GM18517 (cell line): ENCODE results near the gene CGNL1.

ENCODE experiments used
- ATAC-seq: cut with Tn5 transposase; IDR thresholded peaks from one replicate; pipeline ENCODE4 v1.9.1; 2021; ENCODE audit warnings: mild to moderate bottlenecking, moderate library complexity; ENCODE audit not compliant: unreplicated experiment

Gene CGNL1

DNA sequence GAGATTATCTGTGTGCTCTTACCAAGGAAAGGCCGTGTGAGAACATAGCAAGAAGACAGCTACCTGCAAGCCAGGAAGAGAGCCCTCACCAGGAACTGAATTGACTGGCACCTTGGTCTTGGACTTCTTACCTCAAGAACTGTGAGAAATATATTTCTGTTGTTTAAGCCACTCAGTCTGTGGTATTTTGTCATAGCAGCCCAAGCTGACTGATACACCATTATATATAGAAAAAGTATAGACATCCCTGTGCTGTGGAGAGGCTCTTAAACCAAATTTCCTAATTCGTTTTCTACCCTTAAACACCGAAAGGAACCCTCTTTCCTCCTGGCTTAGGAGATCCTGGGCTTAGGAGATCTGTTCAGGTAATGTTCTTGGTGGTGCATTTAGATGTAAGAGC lies 44.8 kb downstream of the CGNL1 start:
- no peak for ATAC-seq

DNA sequence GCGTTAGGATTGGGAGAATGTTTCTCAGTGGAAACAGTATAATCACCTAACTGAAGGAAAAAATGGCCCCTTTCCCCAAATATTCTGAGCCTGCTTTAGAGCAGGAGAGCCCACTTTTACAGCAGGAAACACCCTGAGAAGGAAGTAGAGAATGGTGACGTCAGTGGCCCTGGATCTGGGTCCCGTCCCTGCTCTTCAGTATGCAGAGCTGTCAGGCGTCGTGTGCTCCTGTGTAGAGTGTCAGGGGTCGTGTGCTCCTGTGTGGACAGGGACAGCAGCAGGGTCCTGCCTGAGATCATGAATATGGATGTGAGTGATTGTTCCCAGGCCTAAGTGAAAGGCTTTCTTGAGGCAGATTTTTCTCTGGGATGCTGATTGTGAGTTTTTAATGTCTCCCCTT lies 45.2 kb downstream of the CGNL1 start:
- no peak for ATAC-seq

DNA sequence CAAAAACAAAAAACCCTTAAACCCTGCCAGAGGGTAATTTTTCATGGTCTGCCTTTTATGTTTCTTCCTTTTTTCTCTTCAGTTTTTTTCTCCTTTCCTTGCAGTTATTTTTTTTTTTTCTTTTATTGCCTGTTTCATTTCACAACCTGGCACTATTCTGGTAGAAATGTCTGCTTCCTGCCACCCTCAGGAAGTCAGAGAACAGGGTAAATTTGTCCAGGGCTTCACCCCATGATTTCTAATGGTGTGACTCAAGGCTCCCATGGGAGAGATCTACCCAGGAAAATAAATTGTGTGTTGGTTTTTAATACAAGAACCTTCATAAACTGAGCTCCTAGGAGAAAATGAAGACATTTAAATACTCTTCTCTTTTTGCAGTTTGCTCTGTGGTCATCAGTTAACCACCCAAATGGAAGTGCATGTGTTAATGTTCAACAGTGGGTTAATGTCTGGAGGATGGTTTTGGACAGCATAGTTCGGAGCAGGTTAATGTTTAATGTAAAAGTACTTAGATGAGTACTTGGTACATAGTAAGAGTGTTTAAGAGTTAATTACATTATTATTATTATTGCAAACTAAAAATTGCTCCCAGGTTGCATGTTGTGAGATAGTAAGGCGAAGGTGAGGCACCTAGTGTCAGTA lies 45.9 kb downstream of the CGNL1 start:
- peak; percentile 89 for ATAC-seq

DNA sequence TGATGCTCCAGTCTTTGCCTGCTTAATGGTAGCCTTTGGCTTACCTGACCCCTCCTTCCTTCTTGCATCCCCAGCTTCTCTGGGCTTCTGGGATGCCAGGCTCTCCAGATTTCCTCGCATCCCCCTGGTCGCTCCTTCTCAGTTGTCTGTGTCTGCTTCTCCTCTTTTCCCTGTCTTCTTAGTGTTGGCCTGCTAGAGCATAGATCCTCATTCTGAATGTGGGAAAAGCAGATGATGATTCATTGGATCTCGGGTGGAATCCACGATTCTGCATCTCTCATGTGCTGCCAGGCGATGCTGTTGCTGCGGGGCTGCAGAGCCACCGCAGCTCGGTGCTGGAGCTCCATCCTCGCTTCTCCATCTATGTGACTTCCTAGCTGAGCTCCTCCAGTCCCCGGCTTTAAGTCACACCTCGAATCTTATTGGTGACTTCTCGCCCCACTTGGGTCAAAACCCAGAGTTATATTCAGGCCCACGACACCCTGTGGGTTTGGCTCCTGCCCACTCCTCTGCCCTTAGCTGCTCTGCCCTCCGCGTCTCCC lies 47.4 kb downstream of the CGNL1 start:
- ATAC-seq: no peak

DNA sequence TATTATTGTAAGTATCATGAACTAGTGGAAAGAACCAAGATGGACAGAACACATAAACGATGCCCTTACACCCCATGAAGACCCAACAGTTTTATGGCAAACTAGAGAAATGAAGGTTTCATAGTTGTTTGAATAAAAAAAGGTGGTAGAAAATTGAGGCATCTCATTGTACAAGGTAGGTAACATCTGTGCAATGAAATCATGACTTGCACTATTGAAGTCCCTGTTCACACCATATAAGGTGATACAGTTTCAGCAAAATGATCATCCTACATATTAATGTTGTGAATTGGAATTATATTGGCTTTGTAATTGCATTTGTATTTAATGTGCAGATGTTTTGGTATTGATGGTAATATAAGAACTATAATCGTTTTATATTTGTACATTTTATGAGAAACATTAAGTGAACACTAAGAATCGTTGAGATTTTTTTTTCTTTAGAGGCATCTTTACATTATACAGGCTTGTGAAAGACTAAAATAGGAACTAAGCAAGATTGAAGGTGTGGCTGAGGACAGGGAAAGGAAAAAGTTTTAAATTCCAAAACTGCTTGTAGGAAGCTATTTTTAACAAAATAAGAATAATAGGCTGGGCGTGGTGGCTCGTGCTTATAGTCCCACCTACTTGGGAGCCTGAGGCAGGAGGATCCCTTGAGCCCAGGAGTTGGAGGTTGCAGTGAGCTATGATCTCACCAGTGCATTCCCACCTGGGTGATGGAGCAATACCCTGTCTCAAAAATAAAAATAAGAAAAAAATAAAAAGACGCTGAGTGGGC lies 48.5 kb downstream of the CGNL1 start:
- ATAC-seq: no peak

DNA sequence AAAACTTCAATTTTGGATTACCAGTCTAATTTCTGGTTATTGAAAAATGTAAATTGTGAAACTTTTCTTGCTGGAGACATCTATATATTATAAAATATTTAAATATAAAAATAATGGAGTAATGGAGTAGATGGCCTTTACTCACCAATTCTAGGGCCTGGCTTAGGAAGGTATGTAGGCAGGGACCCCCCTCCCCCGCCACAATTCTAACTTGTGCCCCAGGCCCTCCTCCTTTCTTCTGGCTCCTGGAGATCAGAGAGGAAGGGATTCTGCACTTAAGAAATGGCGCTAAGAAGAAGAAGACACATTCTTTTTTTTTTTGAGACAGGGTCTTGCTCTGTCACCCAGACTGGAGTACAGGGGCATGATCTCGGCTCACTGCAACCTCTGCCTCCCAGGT lies 49.5 kb downstream of the CGNL1 start:
- ATAC-seq: no peak

DNA sequence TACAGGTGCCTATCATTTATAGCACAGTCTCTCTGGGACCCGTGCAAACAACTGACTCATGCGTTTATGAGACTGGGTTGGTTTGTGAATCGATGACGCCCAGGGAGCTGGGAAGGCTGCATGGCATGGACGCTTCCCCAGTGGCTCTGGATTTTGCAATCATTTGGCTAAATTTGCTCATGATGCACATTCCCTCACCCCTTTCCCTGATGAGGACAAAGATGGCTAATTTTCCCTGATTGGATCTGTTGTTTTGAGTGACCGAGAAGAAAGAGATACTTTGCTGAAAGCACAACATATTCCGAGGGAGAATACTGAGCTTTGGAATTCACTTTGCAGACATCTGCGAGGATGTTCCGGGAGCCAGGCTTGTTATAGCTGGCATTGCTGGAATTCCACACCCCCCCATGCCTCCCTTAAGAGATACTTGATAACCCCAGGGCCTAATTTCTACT lies 51.1 kb downstream of the CGNL1 start:
- ATAC-seq: no peak

DNA sequence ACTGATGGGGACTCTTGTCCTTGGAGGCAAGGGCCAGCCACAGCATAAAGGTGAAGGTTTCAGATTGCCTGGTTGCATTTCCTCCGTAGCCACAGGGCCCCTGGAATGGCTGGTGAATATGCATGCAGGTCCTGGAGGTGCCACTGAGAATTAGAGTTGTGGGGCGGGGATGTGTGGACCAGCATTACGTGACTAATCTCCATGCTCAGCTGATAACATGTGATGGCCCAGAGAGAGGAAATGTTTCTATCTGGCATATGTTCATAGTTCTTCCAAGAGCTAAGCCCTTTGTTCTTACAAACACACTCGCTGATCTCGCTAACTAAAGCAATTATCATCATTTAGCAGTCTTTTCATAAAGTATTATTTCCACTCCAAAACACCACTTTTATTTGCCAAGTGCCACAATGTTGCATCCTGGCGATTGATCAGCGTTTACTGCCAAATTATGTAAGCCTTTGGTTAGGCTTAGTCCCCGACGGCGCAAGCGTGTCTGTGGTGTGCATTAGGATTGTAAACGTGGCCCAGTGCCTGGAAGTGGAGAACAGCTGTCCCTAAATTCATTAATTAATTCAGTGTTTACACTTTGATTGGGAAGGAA lies 55.9 kb downstream of the CGNL1 start:
- ATAC-seq: no peak

DNA sequence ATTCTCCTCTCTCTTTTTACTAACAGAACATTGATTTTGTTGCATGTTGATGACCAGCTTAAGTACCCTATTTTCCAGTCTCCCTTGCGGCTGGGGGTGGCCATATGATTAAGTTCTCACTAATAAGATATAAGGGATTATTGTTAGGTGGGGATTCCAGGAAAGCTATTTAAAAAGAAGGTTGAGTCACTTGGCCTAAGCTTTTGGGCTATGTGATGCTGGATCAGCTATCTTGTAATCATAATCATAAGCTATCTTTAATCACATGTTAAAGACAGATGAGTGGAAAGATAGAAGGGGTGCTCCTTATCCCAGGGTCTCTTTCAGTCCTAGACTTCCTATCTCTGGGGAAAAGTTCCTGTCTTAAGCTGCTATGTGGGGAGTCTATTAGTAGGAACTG lies 59.9 kb downstream of the CGNL1 start:
- ATAC-seq: no peak

DNA sequence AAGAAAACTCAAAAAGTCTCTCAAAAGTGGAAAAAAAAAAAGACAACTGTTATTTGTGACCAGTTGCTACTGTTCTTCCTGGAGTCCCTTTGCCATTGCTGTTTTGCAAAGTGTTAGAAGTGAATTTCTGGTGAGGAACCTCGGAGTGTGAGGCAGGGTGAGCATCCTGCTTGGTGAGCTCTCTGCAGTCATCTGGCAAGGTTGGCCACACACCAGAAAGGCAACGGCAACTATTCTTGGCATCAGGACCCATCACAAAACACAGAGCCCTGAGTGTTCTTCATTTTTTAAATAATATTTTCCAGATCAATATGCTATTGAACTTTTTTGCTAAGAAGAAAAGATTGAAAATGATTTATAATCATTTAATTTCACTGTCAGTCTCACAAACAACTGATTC lies 60.7 kb downstream of the CGNL1 start:
- no peak for ATAC-seq

DNA sequence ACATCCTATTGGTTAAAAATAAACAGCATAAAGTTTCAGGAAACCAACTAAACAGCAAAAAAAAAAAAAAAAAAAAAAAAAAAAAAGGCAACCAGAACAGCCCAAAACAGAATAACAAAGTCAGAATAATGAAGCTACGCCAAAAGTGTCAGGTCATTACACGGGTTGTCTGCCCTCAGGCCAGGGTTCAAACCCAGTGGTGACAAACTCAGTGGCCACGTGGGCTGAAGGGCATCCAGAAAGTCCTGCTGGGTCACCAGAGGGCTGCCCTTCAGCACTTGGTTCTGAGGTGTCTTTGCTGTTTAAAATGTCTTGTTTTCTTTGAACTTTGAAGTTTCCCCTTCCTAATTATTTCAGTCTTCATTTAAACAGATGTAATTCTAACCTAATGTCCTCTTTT lies 61.3 kb downstream of the CGNL1 start:
- no peak for ATAC-seq

DNA sequence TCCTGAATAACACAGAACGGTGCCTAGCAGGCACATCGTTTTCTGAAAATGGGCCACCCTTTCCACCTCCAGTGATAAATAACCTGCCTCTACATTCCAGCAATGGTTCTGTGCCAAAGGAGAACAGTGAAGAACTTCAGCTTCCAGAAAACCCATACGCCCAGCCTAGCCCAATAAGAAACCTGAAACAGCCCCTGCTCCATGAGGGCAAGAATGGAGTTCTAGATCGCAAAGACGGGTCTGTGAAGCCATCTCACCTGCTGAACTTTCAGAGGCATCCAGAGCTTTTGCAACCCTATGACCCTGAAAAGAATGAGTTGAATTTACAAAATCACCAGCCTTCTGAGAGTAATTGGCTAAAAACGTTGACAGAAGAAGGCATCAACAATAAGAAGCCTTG lies 61.9 kb downstream of the CGNL1 start:
- no peak for ATAC-seq

DNA sequence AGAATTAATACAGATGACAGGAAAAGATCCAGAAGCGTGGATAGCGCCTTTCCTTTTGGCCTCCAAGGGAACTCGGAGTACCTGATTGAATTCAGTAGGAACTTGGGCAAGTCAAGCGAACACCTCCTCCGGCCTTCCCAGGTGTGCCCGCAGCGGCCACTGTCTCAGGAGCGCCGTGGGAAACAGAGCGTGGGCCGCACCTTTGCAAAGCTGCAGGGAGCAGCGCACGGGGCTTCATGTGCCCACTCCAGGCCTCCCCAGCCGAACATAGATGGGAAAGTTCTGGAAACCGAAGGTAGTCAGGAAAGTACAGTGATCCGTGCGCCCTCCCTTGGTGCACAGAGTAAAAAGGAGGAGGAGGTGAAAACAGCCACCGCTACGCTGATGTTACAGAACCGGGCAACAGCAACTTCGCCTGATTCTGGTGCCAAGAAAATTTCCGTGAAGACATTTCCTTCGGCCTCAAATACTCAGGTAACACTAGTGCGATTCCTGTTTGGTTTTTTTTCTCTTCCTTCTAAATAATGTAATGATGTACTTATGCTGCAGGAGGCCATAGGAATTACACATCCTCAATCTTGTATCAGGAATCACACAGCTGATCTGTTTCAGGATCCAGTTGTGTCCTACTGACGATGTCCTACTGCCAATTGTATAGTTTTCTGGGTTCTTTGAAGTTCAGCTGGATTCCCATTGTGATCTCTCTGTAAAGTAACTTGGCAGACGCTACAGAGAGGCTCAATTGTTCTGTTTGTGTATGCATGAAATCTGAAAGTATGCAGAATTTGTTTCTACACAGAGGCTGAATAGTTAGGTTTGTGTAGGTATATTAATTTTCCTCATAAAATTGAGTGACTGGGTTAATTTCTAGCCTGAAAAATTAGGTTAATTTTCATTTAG lies 63.1 kb downstream of the CGNL1 start:
- no peak for ATAC-seq

DNA sequence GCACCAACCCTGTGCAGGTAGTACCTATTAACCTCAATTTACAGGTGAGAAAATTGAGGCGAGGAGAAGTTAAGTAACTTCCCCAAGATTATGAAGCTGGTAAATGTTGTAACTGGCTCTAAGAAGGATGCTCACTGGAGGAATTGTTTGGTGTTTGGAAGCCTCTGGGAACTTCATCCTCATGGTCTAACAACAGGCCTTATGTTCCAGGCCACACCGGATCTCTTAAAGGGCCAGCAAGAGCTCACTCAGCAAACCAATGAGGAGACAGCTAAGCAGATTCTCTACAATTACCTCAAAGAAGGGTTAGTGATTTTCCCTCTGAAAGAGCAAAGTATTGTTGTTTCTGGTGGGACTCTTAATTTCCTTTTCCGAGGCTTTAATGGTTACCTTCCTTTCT lies 63.9 kb downstream of the CGNL1 start:
- ATAC-seq: no peak

DNA sequence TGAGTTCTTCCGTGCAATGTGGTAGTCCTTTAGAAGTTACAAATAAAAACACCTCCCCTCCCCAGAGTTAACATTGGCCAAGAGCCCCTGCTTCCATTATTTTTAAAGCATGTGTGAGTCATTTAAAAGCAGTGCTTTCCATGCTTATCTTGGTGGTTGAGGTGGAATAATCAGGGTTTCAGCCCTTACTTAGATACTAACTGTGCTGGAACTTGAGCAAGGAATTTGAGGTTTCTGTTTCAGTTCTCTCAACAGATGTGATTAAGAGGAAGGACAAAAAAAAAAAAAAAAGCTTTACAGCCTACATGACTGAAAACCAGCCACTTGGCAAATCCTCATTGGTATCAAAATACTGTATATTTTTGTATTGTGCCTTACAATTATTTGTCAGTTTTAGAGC lies 64.5 kb downstream of the CGNL1 start:
- ATAC-seq: no peak

DNA sequence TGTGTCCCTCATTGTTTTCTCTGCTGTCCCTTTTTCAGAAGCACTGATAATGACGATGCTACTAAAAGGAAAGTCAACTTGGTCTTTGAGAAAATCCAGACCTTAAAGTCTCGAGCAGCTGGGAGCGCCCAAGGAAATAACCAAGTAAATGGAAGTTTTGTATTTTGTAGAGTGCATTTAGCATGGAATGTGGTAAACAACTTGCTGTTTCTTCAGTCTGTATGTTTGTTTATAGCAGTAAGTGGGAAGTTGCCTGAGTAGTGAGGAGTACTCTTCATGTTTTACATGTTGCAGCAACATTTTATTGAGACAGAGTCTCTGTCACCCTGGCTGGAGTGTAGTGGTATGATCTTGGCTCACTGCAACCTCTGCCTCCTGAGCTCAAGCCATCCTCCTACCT lies 66.0 kb downstream of the CGNL1 start:
- ATAC-seq: no peak

DNA sequence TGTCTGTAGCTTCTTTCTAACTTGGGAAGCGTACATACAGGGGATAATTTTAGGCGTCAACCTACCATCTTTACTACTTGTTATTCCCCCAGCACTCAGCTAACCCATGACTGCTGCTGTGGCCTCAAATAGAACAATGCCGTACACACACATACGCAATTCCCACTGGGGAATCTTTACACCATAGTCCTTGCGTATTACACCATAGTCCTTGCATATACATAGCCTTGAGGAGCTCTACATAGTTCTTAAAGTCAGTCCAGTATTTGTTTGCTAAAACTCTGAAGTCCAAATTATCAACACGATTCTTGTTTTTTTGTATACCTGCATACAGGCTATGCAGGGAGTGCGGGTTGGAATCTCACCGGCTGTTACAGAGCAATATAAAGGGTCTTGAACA lies 67.2 kb downstream of the CGNL1 start:
- ATAC-seq: no peak

DNA sequence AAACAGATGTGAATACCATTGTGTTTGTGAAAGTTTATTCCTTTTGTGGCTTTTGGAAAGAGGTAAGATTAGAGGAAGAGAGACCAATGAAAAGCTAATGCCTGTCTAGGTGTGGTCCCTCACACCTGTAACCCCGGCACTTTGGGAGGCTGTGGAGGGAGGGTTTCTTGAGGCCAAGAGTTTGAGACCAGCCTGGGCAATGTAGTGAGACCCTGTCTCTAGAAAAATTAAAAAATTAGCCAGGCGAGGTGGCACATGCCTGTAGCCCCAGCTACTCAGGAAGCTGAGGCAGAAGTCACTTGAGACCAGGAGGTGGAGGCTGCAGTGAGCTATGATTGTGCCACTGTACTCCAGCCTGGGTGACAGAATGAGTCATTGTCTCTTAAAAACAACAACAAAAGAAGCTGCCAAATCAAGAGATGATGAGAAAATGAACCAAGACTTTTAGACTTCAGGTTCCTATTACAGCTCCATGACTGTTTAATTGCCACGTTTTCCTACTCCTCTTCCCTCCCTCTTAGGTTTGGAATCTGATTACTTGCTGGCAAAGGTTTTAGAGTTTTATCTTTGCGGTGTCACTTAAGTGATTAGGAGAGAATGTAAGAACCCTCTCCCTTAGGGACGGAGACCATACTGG lies 68.7 kb downstream of the CGNL1 start:
- ATAC-seq: no peak

DNA sequence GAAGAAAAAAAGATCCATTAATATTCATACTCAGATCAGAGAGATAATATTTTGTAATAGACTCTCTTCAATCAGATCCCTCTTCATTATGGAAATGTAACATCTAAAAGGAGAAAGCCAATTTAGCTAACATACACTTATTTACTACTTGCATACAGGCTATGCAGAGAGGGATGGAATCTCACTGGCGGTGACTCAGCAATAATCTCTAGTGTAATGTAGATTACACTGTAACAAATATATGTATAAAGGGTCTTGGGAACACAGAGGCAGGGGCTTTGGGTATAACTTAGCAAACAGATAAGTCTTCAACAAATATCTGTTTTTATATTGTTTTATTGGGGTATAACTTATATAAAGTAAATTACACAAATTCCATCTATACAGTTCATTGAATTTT lies 69.6 kb downstream of the CGNL1 start:
- ATAC-seq: no peak

DNA sequence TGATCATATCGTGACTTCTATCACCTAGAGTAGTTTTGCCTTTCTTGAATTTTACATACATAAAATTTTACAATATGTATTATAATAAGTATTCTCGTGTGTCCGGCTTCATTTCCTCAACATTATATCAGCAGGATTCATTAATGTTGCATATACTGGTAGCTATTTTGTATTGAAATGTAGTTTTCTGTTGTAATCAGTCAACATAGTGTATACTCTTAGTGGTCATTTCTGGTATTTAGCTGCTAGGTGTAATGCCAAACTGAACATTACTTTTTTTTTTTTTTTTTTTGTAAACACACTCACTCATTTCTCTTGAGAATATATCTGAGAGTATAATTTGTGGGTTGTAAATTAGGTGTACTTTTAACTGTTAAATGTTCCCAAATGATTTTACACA lies 70.1 kb downstream of the CGNL1 start:
- no peak for ATAC-seq

DNA sequence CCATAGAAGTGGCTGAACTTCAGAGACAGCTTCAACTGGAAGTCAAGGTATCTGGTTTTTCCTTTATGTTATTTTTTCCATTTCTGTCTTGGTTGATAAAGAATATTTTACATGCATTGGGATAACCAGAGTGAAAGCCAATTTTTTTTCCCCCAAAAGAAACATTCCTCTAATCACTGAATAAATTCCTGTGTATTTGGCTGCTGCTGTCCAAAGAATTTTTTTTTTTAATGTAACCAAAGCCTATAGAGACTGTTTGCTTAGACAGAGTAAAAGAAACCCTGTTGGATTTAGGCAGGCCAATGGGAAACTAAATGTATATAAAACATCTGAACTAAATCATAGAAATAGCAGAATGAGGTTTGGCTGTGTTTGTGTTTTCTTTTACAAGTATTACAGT lies 75.2 kb downstream of the CGNL1 start:
- no peak for ATAC-seq
